Measurements from ENCODE around the gene CTU1.

DNA sequence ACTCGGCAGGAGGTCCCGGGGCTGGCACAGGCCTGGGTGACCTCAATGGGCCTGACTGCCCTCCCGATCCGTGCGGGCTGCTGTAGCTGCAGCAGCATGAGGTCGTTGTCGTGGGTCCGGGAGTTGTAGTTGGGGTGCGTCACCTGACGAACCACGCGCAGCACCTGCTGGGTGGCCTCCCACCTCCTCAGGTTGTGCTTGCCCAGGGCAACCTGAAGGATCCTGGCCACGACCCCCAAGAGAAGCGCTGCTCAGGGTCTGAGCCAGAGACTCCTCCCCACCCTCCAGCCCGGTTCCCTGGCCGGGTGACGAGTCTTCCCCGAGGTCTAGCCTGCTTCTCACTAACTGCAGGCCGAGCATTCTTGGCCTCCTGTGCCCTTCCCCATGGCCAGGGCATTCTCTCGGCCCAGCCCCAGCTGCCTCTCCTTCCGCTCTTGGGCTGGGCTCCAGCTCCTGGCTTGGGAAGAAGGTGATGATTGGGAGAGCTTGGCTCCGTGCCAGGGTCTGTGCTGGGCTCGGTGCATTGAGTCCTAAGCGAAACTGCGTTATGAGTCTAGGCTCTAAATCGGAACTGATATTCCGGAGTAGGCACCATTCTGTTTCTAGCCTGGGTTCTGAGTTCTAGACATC, 28.6 kb downstream of the CTU1 start:
- no peak for TF ChIP-seq YY1 (IDR thresholded peaks at IDR 0.05; ENCODE audit: insufficient read depth, insufficient read length)
- no peak for TF ChIP-seq SUZ12 (IDR thresholded peaks at IDR 0.05; ENCODE audit: extremely low read depth, insufficient read depth, insufficient read length)
- no peak for TF ChIP-seq ZNF274 (IDR thresholded peaks at IDR 0.05; ENCODE audit: low read depth, low read length)
